ENCODE data around the gene TPD52L1.

GRCh38 chr6:125110056-125110455 is 43.5 kb upstream of the TPD52L1 start:
- TF ChIP-seq CTCF (IDR thresholded peaks at IDR 0.05) (no peak), EP300 (IDR thresholded peaks at IDR 0.05) (no peak)
